GM18867 (cell line): ENCODE measurements around the gene SCN4B.

Source experiments
- ATAC-seq: cut with Tn5 transposase; IDR thresholded peaks from one replicate; pipeline ENCODE4 v1.9.1; 2021; ENCODE audit warnings: mild to moderate bottlenecking, moderate library complexity; ENCODE audit not compliant: unreplicated experiment

Gene SCN4B

GRCh38 chr11:118105657-118106305 is 46.8 kb downstream of the SCN4B start:
- ATAC-seq, result no peak

- no peak for ATAC-seq
Observed at GRCh38 chr11:118104491-118104890, 48.1 kb downstream of the SCN4B start.

- no peak for ATAC-seq
Observed at GRCh38 chr11:118102721-118103261, 49.8 kb downstream of the SCN4B start.

GRCh38 chr11:118100691-118101232 is 51.9 kb downstream of the SCN4B start:
- no peak for ATAC-seq

- ATAC-seq, result no peak
Observed at GRCh38 chr11:118099838-118100556, 52.6 kb downstream of the SCN4B start.

GRCh38 chr11:118098996-118099837 is 53.4 kb downstream of the SCN4B start:
- no peak for ATAC-seq

- ATAC-seq, result no peak
Observed at GRCh38 chr11:118095967-118096367, 56.7 kb downstream of the SCN4B start.

GRCh38 chr11:118095493-118095892 is 57.1 kb downstream of the SCN4B start:
- no peak for ATAC-seq

GRCh38 chr11:118092907-118093571 is 59.6 kb downstream of the SCN4B start:
- no peak for ATAC-seq

- no peak for ATAC-seq
Observed at GRCh38 chr11:118091690-118092089, 60.9 kb downstream of the SCN4B start.

- ATAC-seq, result no peak
Observed at GRCh38 chr11:118090545-118091162, 62.0 kb downstream of the SCN4B start.

GRCh38 chr11:118088531-118088930 is 64.1 kb downstream of the SCN4B start:
- ATAC-seq, result no peak

GRCh38 chr11:118087931-118088330 is 64.7 kb downstream of the SCN4B start:
- no peak for ATAC-seq

- ATAC-seq, result no peak
Observed at GRCh38 chr11:118086913-118087768, 65.5 kb downstream of the SCN4B start, which contains the start of gene SMIM35. Gene SMIM35, minus strand, starts transcription at chr11:118086963. Its CDS starts 206 bp downstream, at chr11:118086757.

- ATAC-seq, result no peak
Observed at GRCh38 chr11:118084656-118085055, 68.0 kb downstream of the SCN4B start.

GRCh38 chr11:118084247-118084646 is 68.4 kb downstream of the SCN4B start:
- ATAC-seq, result no peak
